GM21447 (cell line): Measurements from ENCODE around the gene BMP7.
"Not testable (repeated sequence)": the region's sequence is repeated elsewhere in the genome, so short reads cannot be mapped to it uniquely, and the experiment has no call there.

Experiments used
- ATAC-seq: cut with Tn5 transposase; IDR thresholded peaks from one replicate; pipeline ENCODE4 v1.9.1; 2021; ENCODE audit not compliant: unreplicated experiment

Gene BMP7

GRCh38 chr20:57252559-57253162, 13.8 kb downstream of the BMP7 start:
- ATAC-seq, result no peak

- no peak for ATAC-seq
Observed at GRCh38 chr20:57251949-57252348, 14.5 kb downstream of the BMP7 start.

- no peak for ATAC-seq
Observed at GRCh38 chr20:57251344-57251743, 15.1 kb downstream of the BMP7 start.

DNA sequence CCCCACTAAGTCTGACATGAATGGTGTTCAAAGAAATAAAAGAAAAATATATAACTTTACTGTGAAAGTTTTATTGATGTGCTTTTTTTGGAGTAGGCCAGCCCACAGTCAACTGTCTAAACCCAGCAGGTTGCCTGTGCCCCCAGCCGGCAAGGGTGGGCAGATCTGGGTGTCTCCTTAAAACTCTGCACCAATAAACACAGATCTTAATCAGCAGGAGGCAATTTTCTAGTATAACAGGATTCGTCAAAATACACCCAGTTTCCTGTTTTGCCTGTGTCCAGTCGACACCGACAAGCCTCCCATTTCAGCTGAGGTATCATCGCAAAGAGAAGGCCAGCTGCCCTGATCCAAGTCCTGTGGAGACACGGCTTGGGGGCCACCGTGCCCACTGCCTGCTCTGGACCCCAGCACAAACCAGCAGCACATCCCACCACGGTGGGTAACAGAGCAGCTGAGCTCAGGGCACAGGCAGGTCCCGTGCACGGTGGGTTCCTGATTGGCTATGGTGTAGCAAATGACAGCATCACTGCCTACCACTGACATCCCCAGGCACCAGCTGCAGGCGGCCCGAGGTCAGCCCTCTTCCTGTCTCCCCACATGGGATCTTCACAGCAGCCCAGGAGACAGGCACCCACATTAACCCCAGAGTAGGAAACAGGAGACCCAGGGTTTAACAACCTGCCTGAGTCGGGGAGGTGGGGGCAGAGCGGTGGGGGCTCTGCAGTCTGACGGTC, 15.7 kb downstream of the BMP7 start:
- ATAC-seq, result no peak

DNA sequence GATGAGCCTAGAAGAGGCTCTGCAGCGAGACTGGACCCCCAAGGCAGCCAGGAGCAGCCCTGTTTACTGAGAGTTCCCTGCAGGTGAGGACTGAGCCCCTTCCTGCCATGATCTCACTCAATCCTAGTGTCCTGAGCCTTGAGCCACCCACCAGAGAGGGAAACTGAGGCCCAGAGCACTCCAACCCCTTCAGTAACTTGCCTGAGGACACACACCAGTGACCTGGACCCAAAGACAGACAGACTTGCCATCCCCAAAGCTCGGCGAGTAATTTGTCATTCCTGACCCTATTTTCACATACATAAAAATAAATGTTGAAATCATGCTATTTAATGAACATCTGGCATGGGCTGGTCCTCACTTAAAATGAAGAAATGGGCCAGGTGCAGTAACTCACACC, 16.7 kb downstream of the BMP7 start:
- ATAC-seq, result no peak

GRCh38 chr20:57249073-57249472, 17.4 kb downstream of the BMP7 start:
- no peak for ATAC-seq

DNA sequence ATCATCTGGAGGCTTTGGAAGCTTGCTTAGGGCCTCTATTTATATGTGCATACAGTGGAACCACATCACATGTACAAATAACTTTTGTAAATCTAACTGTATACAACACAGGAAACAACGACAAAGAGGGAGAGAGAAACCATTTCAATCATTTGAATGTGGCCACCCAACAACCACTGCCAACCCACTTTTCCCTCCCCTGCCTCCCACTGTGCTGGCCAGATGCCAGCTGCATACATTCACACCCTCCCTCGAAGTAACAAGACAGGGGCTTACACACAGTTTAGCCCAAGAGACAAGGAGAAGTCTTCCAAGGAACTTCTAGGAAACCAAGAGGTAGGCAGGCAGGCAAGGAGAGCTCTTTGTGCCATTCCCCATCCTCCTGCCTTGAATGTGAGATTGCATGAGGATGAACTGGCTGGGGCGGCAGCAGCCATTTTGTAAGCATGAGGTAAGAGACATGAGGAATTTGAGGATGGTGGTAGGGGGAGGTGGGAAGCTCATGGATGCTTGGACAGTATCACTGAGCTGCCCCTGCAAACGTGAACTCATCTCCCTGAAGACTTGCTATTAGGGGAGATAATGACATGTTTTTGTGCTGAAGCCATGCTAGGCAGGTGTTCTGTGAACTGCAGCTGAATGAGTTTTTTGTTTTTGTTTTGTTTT, 18.2 kb downstream of the BMP7 start:
- ATAC-seq, result no peak

GRCh38 chr20:57247292-57247965, 19.0 kb downstream of the BMP7 start:
- ATAC-seq, result no peak

DNA sequence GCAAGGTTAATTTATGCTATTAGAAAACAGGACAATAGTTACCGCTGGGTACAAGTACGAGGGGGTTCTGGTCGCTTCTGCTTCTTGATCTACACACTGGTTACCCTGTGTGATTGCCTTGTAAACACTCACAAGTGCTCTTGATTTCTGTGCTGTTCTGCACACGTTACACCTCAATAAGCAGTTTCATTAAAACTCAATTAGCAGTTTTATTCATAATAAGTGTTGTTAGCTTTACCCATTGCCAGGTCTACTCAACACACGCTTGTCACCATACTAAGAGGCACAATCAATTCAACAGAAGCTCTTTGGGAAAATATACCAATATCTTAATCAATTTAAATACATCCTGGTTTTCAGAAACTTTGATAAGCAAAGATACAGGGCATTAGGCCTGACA, 20.4 kb downstream of the BMP7 start:
- ATAC-seq, result no peak

- no peak for ATAC-seq
Observed at GRCh38 chr20:57244627-57245214, 21.7 kb downstream of the BMP7 start.

DNA sequence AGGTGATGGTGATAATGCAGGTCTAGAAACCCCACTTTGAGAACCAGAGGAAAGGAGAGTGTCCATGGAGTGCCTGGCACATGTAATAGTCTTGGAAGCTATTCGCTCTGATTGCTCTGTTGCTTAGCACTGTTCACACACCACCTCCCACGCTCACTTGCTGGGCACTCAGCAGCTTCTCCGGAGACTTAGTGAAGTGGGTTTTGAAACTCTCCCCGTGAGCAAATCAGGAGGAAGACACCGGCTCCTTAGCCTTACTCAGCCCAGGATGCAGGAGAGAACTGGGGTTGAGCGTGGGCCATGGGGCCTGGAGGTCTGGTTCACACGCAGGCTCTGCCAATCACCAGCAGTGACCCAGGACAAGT, 22.2 kb downstream of the BMP7 start:
- no peak for ATAC-seq

GRCh38 chr20:57243480-57244220, 22.8 kb downstream of the BMP7 start:
- no peak for ATAC-seq

DNA sequence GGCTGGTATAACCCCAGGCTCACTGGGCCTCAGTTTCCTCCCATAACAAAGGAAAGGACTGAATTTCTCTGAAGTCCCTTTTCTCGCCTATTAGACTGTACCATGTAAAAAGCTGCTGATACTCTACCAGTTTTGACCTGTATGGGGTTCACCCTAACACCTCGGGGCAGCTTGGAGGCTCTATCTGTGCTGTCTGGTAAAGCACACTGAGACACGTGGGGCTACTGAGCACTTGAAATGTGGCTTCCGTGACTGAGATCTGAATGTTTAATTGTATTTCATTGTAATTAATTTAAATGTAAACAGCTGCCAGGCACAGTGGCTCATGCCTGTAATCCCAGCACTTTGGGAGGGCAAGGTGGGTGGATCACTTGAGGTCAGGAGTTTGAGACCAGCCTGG, 24.0 kb downstream of the BMP7 start:
- ATAC-seq, result no peak

GRCh38 chr20:57241363-57241991, 25.0 kb downstream of the BMP7 start:
- no peak for ATAC-seq

GRCh38 chr20:57240581-57241362, 25.7 kb downstream of the BMP7 start:
- no peak for ATAC-seq

DNA sequence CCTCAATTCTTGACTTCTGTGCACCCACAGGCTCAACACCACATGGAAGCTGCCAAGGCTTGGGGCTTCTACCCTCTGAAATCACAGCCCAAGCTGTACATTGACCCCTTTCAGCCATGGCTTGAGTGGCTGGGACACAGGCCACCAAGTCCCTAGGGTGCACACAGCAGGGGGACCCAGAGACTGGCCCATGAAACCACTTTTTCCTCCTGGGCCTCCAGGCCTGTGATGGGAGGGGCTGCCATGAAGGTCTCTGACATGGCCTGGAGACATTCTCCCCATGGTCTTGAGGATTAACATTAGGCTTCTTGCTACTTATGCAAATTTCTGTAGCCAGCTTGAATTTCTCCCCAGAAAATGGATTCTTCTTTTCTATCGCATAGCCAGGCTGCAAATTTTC, 26.7 kb downstream of the BMP7 start:
- not testable (repeated sequence) for ATAC-seq

GRCh38 chr20:57239324-57239723, 27.1 kb downstream of the BMP7 start:
- ATAC-seq, result not testable (repeated sequence)

- no peak for ATAC-seq
Observed at GRCh38 chr20:57238089-57238488, 28.4 kb downstream of the BMP7 start.

DNA sequence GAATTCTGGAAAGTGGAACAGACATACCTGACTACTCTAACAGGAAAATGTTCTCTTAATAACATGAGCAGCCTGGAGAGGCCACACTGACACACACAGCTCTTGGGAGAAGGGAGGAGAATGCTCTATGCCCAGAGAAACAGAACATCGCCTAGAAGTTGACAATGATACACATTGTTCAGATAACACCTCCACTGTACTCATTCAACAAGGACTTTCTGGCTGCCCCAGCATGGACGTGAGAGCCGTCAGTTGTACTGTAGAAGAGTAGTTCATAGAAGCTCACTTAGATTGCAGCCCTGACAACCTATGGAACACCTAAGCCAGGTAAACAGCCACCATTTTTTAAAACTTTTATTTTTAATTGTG, 28.9 kb downstream of the BMP7 start:
- ATAC-seq, result no peak
